MG63 (cell line): ENCODE results near the gene PSORS1C2. TPM values are rescaled to one million over a fixed set of nuclear protein-coding genes. Genes with fewer than 3 reads are reported as not detected.

Experiments used
- DNase-seq: peaks from one replicate; pipeline ENCODE4 v3.0.0-alpha.2; 2020
- H3K27me3 ChIP-seq: fragments of 250-450 bp; sonication (Bioruptor Pico); 2 replicates; pipeline ENCODE4 v1.5.1; 2020; ENCODE audit warnings: mild to moderate bottlenecking, moderate library complexity
- H3K36me3 ChIP-seq: fragments of 250-450 bp; sonication (Bioruptor Pico); 2 replicates; pipeline ENCODE4 v1.5.1; 2020; ENCODE audit warnings: mild to moderate bottlenecking, moderate library complexity
- H3K4me3 ChIP-seq: fragments of 250-450 bp; sonication (Bioruptor Pico); 2 replicates; pipeline ENCODE4 v1.5.1; 2020; ENCODE audit warnings: mild to moderate bottlenecking, moderate library complexity
- H3K9me3 ChIP-seq: fragments of 250-450 bp; sonication (Bioruptor Pico); 2 replicates; pipeline ENCODE4 v1.5.1; 2020; ENCODE audit warnings: mild to moderate bottlenecking, moderate library complexity
- total RNA-seq: library from RNA; depleted of rRNA; stranded (reverse); fragments of >200 nt; shearing (Covaris generic); gene quantifications from 2 replicates; pipeline ENCODE4 v1.2.3, GENCODE V29; 2014; ENCODE audit warnings: low replicate concordance; rRNA removed

Gene PSORS1C2
- total RNA-seq, 1 experiment from 2014 or later: not detected

- Histone ChIP-seq H3K9me3 (no peaks in the 10 kb centered on the region), H3K36me3 (no peaks in the 10 kb centered on the region), H3K27me3 (no peaks in the 10 kb centered on the region), H3K4me3 (no peak overlapping the region)
- DNase-seq: no peak
Observed at GRCh38 chr6:31110825-31111582, 27.9 kb downstream of the PSORS1C2 start.

- Histone ChIP-seq H3K27me3 (no peaks in the 10 kb centered on the region), H3K4me3 (no peak overlapping the region), H3K9me3 (no peaks in the 10 kb centered on the region), H3K36me3 (no peaks in the 10 kb centered on the region)
- no peak for DNase-seq
Observed at GRCh38 chr6:31107052-31107451, 31.8 kb downstream of the PSORS1C2 start.

GRCh38 chr6:31103136-31103535, 35.7 kb downstream of the PSORS1C2 start:
- Histone ChIP-seq H3K4me3 (no peak overlapping the region), H3K9me3 (no peaks in the 10 kb centered on the region), H3K27me3 (no peaks in the 10 kb centered on the region), H3K36me3 (no peaks in the 10 kb centered on the region)
- no peak for DNase-seq

- no peaks in the 10 kb centered on the region for H3K27me3 ChIP-seq
- H3K4me3 ChIP-seq: no peak overlapping the region
- no peak for DNase-seq
- no peaks in the 10 kb centered on the region for H3K36me3 ChIP-seq
- no peaks in the 10 kb centered on the region for H3K9me3 ChIP-seq
Observed at GRCh38 chr6:31098449-31098938, 40.4 kb downstream of the PSORS1C2 start.

- no peaks in the 10 kb centered on the region for H3K9me3 ChIP-seq
- no peak for DNase-seq
- H3K4me3 ChIP-seq: no peak overlapping the region
- H3K36me3 ChIP-seq: no peaks in the 10 kb centered on the region
- H3K27me3 ChIP-seq: no peaks in the 10 kb centered on the region
Observed at GRCh38 chr6:31096656-31097055, 42.2 kb downstream of the PSORS1C2 start.

- no peaks in the 10 kb centered on the region for H3K36me3 ChIP-seq
- H3K27me3 ChIP-seq: no peaks in the 10 kb centered on the region
- H3K9me3 ChIP-seq: no peaks in the 10 kb centered on the region
- H3K4me3 ChIP-seq: no peak overlapping the region
- DNase-seq: no peak
Observed at GRCh38 chr6:31096215-31096614, 42.7 kb downstream of the PSORS1C2 start.

- Histone ChIP-seq H3K27me3 (no peaks in the 10 kb centered on the region), H3K4me3 (no peak overlapping the region), H3K36me3 (no peaks in the 10 kb centered on the region), H3K9me3 (no peaks in the 10 kb centered on the region)
- peak; percentile 81 for DNase-seq
Observed at GRCh38 chr6:31094389-31094881, 44.4 kb downstream of the PSORS1C2 start.

- no peak for DNase-seq
- Histone ChIP-seq H3K4me3 (no peak overlapping the region), H3K9me3 (no peaks in the 10 kb centered on the region), H3K27me3 (no peaks in the 10 kb centered on the region), H3K36me3 (no peaks in the 10 kb centered on the region)
Observed at GRCh38 chr6:31092769-31093505, 45.9 kb downstream of the PSORS1C2 start.

- Histone ChIP-seq H3K27me3 (no peaks in the 10 kb centered on the region), H3K9me3 (no peaks in the 10 kb centered on the region), H3K36me3 (no peaks in the 10 kb centered on the region), H3K4me3 (no peak overlapping the region)
- no peak for DNase-seq
Observed at GRCh38 chr6:31092238-31092637, 46.6 kb downstream of the PSORS1C2 start.

- Histone ChIP-seq H3K27me3 (no peaks in the 10 kb centered on the region), H3K36me3 (no peaks in the 10 kb centered on the region), H3K9me3 (no peaks in the 10 kb centered on the region), H3K4me3 (no peak overlapping the region)
- DNase-seq: no peak
Observed at GRCh38 chr6:31091680-31092079, 47.2 kb downstream of the PSORS1C2 start.

- Histone ChIP-seq H3K9me3 (no peaks in the 10 kb centered on the region), H3K4me3 (no peak overlapping the region), H3K36me3 (no peaks in the 10 kb centered on the region), H3K27me3 (no peaks in the 10 kb centered on the region)
- no peak for DNase-seq
Observed at GRCh38 chr6:31090973-31091364, 47.9 kb downstream of the PSORS1C2 start.

- Histone ChIP-seq H3K27me3 (no peaks in the 10 kb centered on the region), H3K9me3 (no peaks in the 10 kb centered on the region), H3K36me3 (no peaks in the 10 kb centered on the region), H3K4me3 (no peak overlapping the region)
- no peak for DNase-seq
Observed at GRCh38 chr6:31090275-31090972, 48.4 kb downstream of the PSORS1C2 start.

Other genes starting within 250 kb of the PSORS1C2 start
- gene GTF2H4, start 230.9 kb downstream of the PSORS1C2 start, total RNA-seq: 18.8 and 26.4 TPM in 2 replicates
- 10.7 and 23.6 TPM in 2 replicates for gene VARS2, start 224.8 kb downstream of the PSORS1C2 start, total RNA-seq
- not detected in 2 replicates for gene SFTA2, start 206.9 kb downstream of the PSORS1C2 start, total RNA-seq
- gene MUCL3, start 198.1 kb downstream of the PSORS1C2 start, total RNA-seq: not detected in 2 replicates
- gene MUC21, start 155.3 kb downstream of the PSORS1C2 start, total RNA-seq: not detected in 2 replicates
- gene MUC22, start 128.6 kb downstream of the PSORS1C2 start, total RNA-seq: not detected in 2 replicates
- gene C6orf15, start 26.5 kb downstream of the PSORS1C2 start, total RNA-seq: 0.91 TPM in 1 of 2 replicates, not detected in the other
- gene PSORS1C1, start 24.3 kb downstream of the PSORS1C2 start, total RNA-seq: not detected in 2 replicates
- not detected in 2 replicates for gene CDSN, start 18.6 kb downstream of the PSORS1C2 start, total RNA-seq
- gene CCHCR1, start 18.7 kb upstream of the PSORS1C2 start, total RNA-seq: 9.6 and 21.7 TPM in 2 replicates
- gene TCF19, start 19.5 kb upstream of the PSORS1C2 start, total RNA-seq: 17.3 and 25.0 TPM in 2 replicates
- gene POU5F1, start 31.6 kb upstream of the PSORS1C2 start, total RNA-seq: 1.3 and 4.3 TPM in 2 replicates
- gene HLA-C, start 133.0 kb upstream of the PSORS1C2 start, total RNA-seq: 252 and 364 TPM in 2 replicates
- gene HLA-B, start 218.1 kb upstream of the PSORS1C2 start, total RNA-seq: 35.3 and 69.1 TPM in 2 replicates